Measurements from ENCODE around the gene TAS2R42.

The TAS2R42 gene

GRCh38 chr12:11143352-11143751, 43.4 kb downstream of the TAS2R42 start:
- DNase-seq: no peak

GRCh38 chr12:11136075-11136474, 50.7 kb downstream of the TAS2R42 start:
- no peak for DNase-seq

Data from NCI-H1417 treated with DMSO at 0.1 percent for 48 hours (cell line).